Ectodermal cell (in vitro differentiated cells): Measurements from ENCODE around the gene TMEM200A.

Experiments used
- H3K27ac ChIP-seq: 2 replicates; pipeline ENCODE4 v1.7.0; 2013; ENCODE audit warnings: mild to moderate bottlenecking, low read depth, low read length; ENCODE audit not compliant: insufficient read depth, poor library complexity, severe bottlenecking
- H3K27me3 ChIP-seq: 2 replicates; pipeline ENCODE4 v1.7.0; 2013; ENCODE audit warnings: mild to moderate bottlenecking, low read length; ENCODE audit not compliant: insufficient read depth, control insufficient read depth, poor library complexity, severe bottlenecking
- H3K36me3 ChIP-seq: one replicate; pipeline ENCODE4 v1.7.0; 2013; ENCODE audit warnings: low read length; ENCODE audit not compliant: control insufficient read depth, insufficient read depth
- H3K4me1 ChIP-seq: one replicate; pipeline ENCODE4 v1.7.0; 2013; ENCODE audit warnings: low read length; ENCODE audit not compliant: control insufficient read depth, insufficient read depth
- H3K4me3 ChIP-seq: 2 replicates; pipeline ENCODE4 v1.7.0; 2013; ENCODE audit warnings: low read depth, low read length, control low read depth; ENCODE audit not compliant: insufficient read depth
- H3K9me3 ChIP-seq: 2 replicates; pipeline ENCODE4 v1.7.0; 2013; ENCODE audit warnings: mild to moderate bottlenecking, low read length, moderate library complexity; ENCODE audit not compliant: control insufficient read depth
- WGBS, 2 experiments: methylation state at CpG; one replicate each; pipeline ENCODE4 v1.1.7; 2013; ENCODE audit warnings: missing lambda C conversion rate in 2 of 2; 5-methylcytosine and 5-hydroxymethylcytosine counted together

Gene TMEM200A

GRCh38 chr6:130376936-130377335, 11.1 kb downstream of the TMEM200A start:
- H3K27me3 ChIP-seq: no peaks in the 10 kb centered on the region
- H3K4me1 ChIP-seq: no peaks in the 10 kb centered on the region
- H3K9me3 ChIP-seq: no peaks in the 10 kb centered on the region
- H3K4me3 ChIP-seq: no peak overlapping the region
- WGBS, 2 experiments: 52 to 56% methylated on average over 1 of the region's 1 CpG
- H3K36me3 ChIP-seq: no peaks in the 10 kb centered on the region
- H3K27ac ChIP-seq: no peak overlapping the region

- no peaks in the 10 kb centered on the region for H3K27me3 ChIP-seq
- no peak overlapping the region for H3K4me3 ChIP-seq
- H3K27ac ChIP-seq: no peak overlapping the region
- H3K36me3 ChIP-seq: no peaks in the 10 kb centered on the region
- no peaks in the 10 kb centered on the region for H3K4me1 ChIP-seq
- H3K9me3 ChIP-seq: no peaks in the 10 kb centered on the region
These were observed 11.6 kb downstream of the TMEM200A start for GRCh38 chr6:130377371-130377770.

GRCh38 chr6:130377915-130378314, 12.1 kb downstream of the TMEM200A start:
- H3K4me1 ChIP-seq: no peaks in the 10 kb centered on the region
- H3K36me3 ChIP-seq: no peaks in the 10 kb centered on the region
- H3K9me3 ChIP-seq: no peaks in the 10 kb centered on the region
- H3K27ac ChIP-seq: no peak overlapping the region
- 81 to 97% methylated on average over 2 of the region's 2 CpGs for WGBS, 2 experiments
- no peak overlapping the region for H3K4me3 ChIP-seq
- no peaks in the 10 kb centered on the region for H3K27me3 ChIP-seq

DNA sequence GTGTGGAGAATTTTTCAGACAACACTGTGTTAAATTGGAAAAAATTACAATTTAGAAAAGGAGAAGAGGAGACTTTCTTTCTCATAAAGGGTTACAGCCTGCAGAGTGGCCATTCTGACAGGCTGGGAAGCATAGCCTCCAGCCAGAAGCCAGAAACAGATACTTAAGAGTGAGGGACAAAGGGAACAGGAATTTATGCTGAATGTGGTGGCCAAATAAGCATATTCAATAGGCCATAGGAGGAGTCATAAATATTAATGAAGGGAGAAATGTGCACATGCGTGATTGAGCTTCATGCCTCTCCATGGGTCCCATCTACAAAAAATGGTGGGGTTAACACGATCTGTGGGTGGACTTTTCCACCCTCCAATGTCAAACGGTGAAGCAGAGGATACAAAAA, 13.4 kb downstream of the TMEM200A start:
- Histone ChIP-seq H3K4me1 (no peaks in the 10 kb centered on the region), H3K27me3 (no peaks in the 10 kb centered on the region), H3K9me3 (no peaks in the 10 kb centered on the region), H3K4me3 (no peak overlapping the region), H3K36me3 (no peaks in the 10 kb centered on the region), H3K27ac (no peak overlapping the region)
- 95 to 96% methylated on average over 3 of the region's 3 CpGs for WGBS, 2 experiments

- Histone ChIP-seq H3K4me1 (no peaks in the 10 kb centered on the region), H3K27ac (no peak overlapping the region), H3K36me3 (no peaks in the 10 kb centered on the region), H3K9me3 (no peaks in the 10 kb centered on the region), H3K4me3 (no peak overlapping the region), H3K27me3 (no peaks in the 10 kb centered on the region)
These were observed 15.2 kb downstream of the TMEM200A start for GRCh38 chr6:130381012-130381411.

GRCh38 chr6:130381459-130382380, 15.9 kb downstream of the TMEM200A start:
- Histone ChIP-seq H3K4me1 (no peaks in the 10 kb centered on the region), H3K36me3 (no peaks in the 10 kb centered on the region), H3K9me3 (no peaks in the 10 kb centered on the region), H3K4me3 (no peak overlapping the region), H3K27me3 (no peaks in the 10 kb centered on the region), H3K27ac (no peak overlapping the region)
- 90 to 95% methylated on average over 7 of the region's 7 CpGs for WGBS, 2 experiments

GRCh38 chr6:130382872-130383490, 17.2 kb downstream of the TMEM200A start:
- Histone ChIP-seq H3K4me1 (no peaks in the 10 kb centered on the region), H3K36me3 (no peaks in the 10 kb centered on the region), H3K9me3 (no peaks in the 10 kb centered on the region), H3K27ac (no peak overlapping the region), H3K27me3 (no peaks in the 10 kb centered on the region), H3K4me3 (no peak overlapping the region)
- 90 to 91% methylated on average over 9 of the region's 9 CpGs for WGBS, 2 experiments

GRCh38 chr6:130385064-130385695, 19.4 kb downstream of the TMEM200A start:
- H3K4me1 ChIP-seq: no peaks in the 10 kb centered on the region
- no peaks in the 10 kb centered on the region for H3K36me3 ChIP-seq
- H3K4me3 ChIP-seq: no peak overlapping the region
- WGBS, 2 experiments: 89 to 90% methylated on average over 5 of the region's 5 CpGs
- H3K27me3 ChIP-seq: no peaks in the 10 kb centered on the region
- no peak overlapping the region for H3K27ac ChIP-seq
- no peaks in the 10 kb centered on the region for H3K9me3 ChIP-seq

GRCh38 chr6:130389142-130389541, 23.3 kb downstream of the TMEM200A start:
- H3K27ac ChIP-seq: no peak overlapping the region
- H3K4me3 ChIP-seq: no peak overlapping the region
- H3K27me3 ChIP-seq: no peaks in the 10 kb centered on the region
- 83 to 92% methylated on average over 1 of the region's 3 CpGs for WGBS, 2 experiments
- H3K9me3 ChIP-seq: no peaks in the 10 kb centered on the region
- H3K4me1 ChIP-seq: no peaks in the 10 kb centered on the region
- no peaks in the 10 kb centered on the region for H3K36me3 ChIP-seq

GRCh38 chr6:130390890-130391289, 25.1 kb downstream of the TMEM200A start:
- H3K9me3 ChIP-seq: no peaks in the 10 kb centered on the region
- 63 to 93% methylated on average over 2 to 3 of the region's 3 CpGs for WGBS, 2 experiments

More at GRCh38 chr6:130390890-130391289, 25.1 kb downstream of the TMEM200A start:
- no peaks in the 10 kb centered on the region for H3K27me3 ChIP-seq
- no peak overlapping the region for H3K4me3 ChIP-seq
- no peaks in the 10 kb centered on the region for H3K36me3 ChIP-seq
- H3K4me1 ChIP-seq: no peaks in the 10 kb centered on the region
- no peak overlapping the region for H3K27ac ChIP-seq
